GM10266 (cell line): ENCODE data around the gene MGAT4D.
"Not testable (repeated sequence)": the region's sequence is repeated elsewhere in the genome, so short reads cannot be mapped to it uniquely, and the experiment has no call there.

Experiments used
- DNase-seq: peaks from one replicate; pipeline ENCODE4 v3.0.0; 2012; ENCODE audit errors: extremely low spot score
- TF ChIP-seq, protein P1 (sequence below): IDR thresholded peaks from 2 replicates; pipeline ENCODE4 v1.5.1; 2012; ENCODE audit warnings: mild to moderate bottlenecking, low read depth; ENCODE audit not compliant: control insufficient read depth, insufficient read depth; ENCODE audit errors: missing control alignments

MGAT4D gene

GRCh38 chr4:140466146-140466545, 31.9 kb downstream of the MGAT4D start:
- TF ChIP-seq, protein P1, sequence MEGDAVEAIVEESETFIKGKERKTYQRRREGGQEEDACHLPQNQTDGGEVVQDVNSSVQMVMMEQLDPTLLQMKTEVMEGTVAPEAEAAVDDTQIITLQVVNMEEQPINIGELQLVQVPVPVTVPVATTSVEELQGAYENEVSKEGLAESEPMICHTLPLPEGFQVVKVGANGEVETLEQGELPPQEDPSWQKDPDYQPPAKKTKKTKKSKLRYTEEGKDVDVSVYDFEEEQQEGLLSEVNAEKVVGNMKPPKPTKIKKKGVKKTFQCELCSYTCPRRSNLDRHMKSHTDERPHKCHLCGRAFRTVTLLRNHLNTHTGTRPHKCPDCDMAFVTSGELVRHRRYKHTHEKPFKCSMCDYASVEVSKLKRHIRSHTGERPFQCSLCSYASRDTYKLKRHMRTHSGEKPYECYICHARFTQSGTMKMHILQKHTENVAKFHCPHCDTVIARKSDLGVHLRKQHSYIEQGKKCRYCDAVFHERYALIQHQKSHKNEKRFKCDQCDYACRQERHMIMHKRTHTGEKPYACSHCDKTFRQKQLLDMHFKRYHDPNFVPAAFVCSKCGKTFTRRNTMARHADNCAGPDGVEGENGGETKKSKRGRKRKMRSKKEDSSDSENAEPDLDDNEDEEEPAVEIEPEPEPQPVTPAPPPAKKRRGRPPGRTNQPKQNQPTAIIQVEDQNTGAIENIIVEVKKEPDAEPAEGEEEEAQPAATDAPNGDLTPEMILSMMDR = no peak
- no peak for DNase-seq

DNA sequence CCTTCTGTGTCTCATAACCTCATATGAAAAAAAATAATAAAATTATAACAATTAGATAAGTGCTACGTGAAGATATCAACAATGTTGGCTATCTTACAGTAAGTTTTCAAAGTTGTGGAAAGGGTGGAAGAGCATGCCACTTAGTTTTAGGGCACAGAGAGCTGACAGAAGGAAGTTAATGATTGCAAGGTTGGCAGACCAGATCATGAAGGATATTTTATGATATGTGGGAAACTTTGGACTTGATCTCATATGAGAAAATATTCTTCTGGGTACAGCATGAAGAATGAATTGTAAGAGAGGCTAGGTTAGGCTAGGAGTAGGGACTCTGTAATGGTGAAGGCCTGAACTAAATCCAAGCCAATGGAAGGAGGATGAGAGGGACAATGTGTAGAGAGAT, 34.5 kb downstream of the MGAT4D start:
- TF ChIP-seq, protein P1 = no peak
- DNase-seq = no peak

- no peak for DNase-seq
- TF ChIP-seq, protein P1 = no peak
These were observed 34.9 kb downstream of the MGAT4D start for GRCh38 chr4:140463182-140463581.

- TF ChIP-seq, protein P1 = no peak
- DNase-seq = no peak
These were observed 47.7 kb downstream of the MGAT4D start for GRCh38 chr4:140450352-140450751.

DNA sequence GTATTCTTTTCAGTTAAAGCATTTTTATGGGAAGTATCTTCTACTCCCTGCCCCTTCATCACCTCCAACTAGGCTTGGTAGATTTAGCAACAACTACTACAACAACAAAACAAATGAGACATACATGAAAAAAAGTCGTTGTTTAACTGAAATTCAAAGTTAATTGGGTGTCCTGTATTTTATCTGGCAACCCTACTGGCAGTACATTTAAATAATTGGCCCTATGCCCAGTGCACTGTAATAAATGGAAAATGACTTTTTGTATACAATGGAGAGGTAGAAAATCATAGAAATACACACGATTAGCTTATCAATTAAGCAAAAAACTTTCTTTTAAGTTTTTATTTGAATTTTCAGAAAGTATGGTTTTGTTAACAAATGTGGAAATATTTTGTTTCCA, 49.3 kb downstream of the MGAT4D start:
- DNase-seq = no peak
- TF ChIP-seq, protein P1 = no peak

- DNase-seq = no peak
These were observed 49.9 kb downstream of the MGAT4D start for GRCh38 chr4:140448162-140448561.

GRCh38 chr4:140444347-140444746, 53.7 kb downstream of the MGAT4D start:
- not testable (repeated sequence) for DNase-seq

More at GRCh38 chr4:140448162-140448561, 49.9 kb downstream of the MGAT4D start:
- TF ChIP-seq, protein P1 = no peak

DNA sequence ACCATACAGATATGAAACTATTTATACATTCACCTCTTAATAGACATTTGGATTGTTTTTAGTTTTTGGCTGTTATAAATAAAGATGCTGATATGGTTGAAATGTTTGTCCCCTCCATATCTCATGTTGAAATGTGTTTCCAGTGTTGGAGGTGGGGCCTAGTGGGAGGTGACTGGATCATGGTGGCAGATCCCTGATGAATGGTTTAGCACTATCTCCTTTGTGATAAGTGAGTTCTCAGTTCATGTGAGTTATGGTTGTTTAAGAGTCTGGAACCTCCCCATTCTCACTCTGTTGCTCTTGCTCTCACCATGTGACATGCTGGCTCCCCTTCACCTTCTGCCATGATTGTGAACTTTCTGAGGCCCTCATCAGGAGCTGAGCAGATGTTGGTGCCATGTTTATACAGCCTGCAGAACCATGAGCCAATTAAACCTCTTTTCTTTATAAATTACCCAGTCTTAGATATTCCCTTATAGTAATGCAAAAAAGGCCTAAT, 58.4 kb downstream of the MGAT4D start:
- no peak for DNase-seq
- TF ChIP-seq, protein P1 = no peak
